ENCODE measurements around the gene MPP7. TPM values are rescaled to one million over a fixed set of nuclear protein-coding genes. Genes with fewer than 3 reads are reported as not detected.

Gene MPP7
- total and polyA plus RNA-seq, 2 donors (not counting 3 experiments of a cell fraction or from before 2014, with no cell fraction given), result 0.17 to 0.73 TPM

- DNase-seq (ENCODE audit: low read depth, low spot score), result no peak
- Histone ChIP-seq H3K4me3 (replicated peaks in 1 of 3; ENCODE audit: insufficient read depth in 1 of 3, low read depth in 1 of 3, low read length in 3 of 3) (no peak overlapping the region), H3K27ac (ENCODE audit: insufficient read depth, low read depth, low read length) (no peak overlapping the region), H2AFZ (ENCODE audit: low read depth, low read length) (no peak overlapping the region), H3K9me3 (replicated peaks; ENCODE audit: control insufficient read depth, insufficient read depth, low read length) (no peaks in the 10 kb centered on the region), H3K4me1 (ENCODE audit: control insufficient read depth, extremely low read depth, insufficient read depth, low read length) (no peaks in the 10 kb centered on the region), H3K9me1 (replicated peaks; ENCODE audit: control insufficient read depth, extremely low read depth, insufficient read depth, low read length) (no peaks in the 10 kb centered on the region), H4K20me1 (replicated peaks; ENCODE audit: control insufficient read depth, extremely low read depth, insufficient read depth, low read length) (no peaks in the 10 kb centered on the region), H3K9ac (replicated peaks; ENCODE audit: extremely low read depth, insufficient read depth, low read length) (no peak overlapping the region), H3K27me3 (ENCODE audit: control insufficient read depth in 2 of 2, insufficient read depth in 2 of 2, low read length in 2 of 2) (peaks cover 10 to 17% of the 10 kb centered on the region in 2 experiments), H3K79me2 (ENCODE audit: control insufficient read depth, insufficient read depth, low read length) (no peaks in the 10 kb centered on the region), H3K4me2 (ENCODE audit: insufficient read depth, low read length) (no peak overlapping the region), H3K36me3 (ENCODE audit: control insufficient read depth in 2 of 2, extremely low read depth in 1 of 2, insufficient read depth in 2 of 2, low read length in 2 of 2) (no peaks in the 10 kb centered on the region)
- TF ChIP-seq EZH2 (IDR thresholded peaks at IDR 0.05; ENCODE audit: borderline replicate concordance, low read depth, low read length, severe bottlenecking) (no peak), CTCF (IDR thresholded peaks at IDR 0.05; ENCODE audit: extremely low read depth in 1 of 2, insufficient read depth in 1 of 2, low read depth in 1 of 2, low read length in 2 of 2) (no peak)
- POLR2A ChIA-PET, result no interaction called here
- BruUV-seq (replicated peaks), result no TSS peak
- intact Hi-C loops (cut with micrococcal nuclease) (no loop called here), dilution Hi-C loops (cut with MboI; ENCODE audit: extremely low pct_ligation_motif_present, low sequenced_read_pairs) (no loop called here)
- no peak for FAIRE-seq
- CTCF ChIA-PET, result interaction anchor here (1.0 to 1.1 kb wide), 3 partner anchors 9 to 82 kb away, joined by 3 read pairs; partner anchors contain the start of gene MPP7
These were observed 11.0 kb downstream of the MPP7 start for GRCh38 chr10:28291881-28292297.

GRCh38 chr10:28285816-28286215, 17.0 kb downstream of the MPP7 start:
- H3K9ac ChIP-seq (replicated peaks; ENCODE audit: extremely low read depth, insufficient read depth, low read length), result no peak overlapping the region
- no peaks in the 10 kb centered on the region for H3K9me3 ChIP-seq (replicated peaks; ENCODE audit: control insufficient read depth, insufficient read depth, low read length)
- no peaks in the 10 kb centered on the region for H3K27me3 ChIP-seq (ENCODE audit: control insufficient read depth in 2 of 2, insufficient read depth in 2 of 2, low read length in 2 of 2)
- no TSS peak for BruUV-seq (replicated peaks)
- H3K79me2 ChIP-seq (ENCODE audit: control insufficient read depth, insufficient read depth, low read length), result no peaks in the 10 kb centered on the region
- no peaks in the 10 kb centered on the region for H4K20me1 ChIP-seq (replicated peaks; ENCODE audit: control insufficient read depth, extremely low read depth, insufficient read depth, low read length)
- CTCF ChIA-PET, result interaction anchor here (2.3 kb wide), 1 partner anchor 16 kb away, joined by 6 read pairs; no protein-coding TSS in a partner anchor
- DNase-seq (ENCODE audit: low read depth, low spot score), result no peak
- dilution Hi-C loops (cut with MboI; ENCODE audit: extremely low pct_ligation_motif_present, low sequenced_read_pairs), result no loop called here
- no peak for FAIRE-seq
- H3K4me2 ChIP-seq (ENCODE audit: insufficient read depth, low read length), result no peak overlapping the region
- no peaks in the 10 kb centered on the region for H3K9me1 ChIP-seq (replicated peaks; ENCODE audit: control insufficient read depth, extremely low read depth, insufficient read depth, low read length)
- TF ChIP-seq POLR2A (IDR thresholded peaks at IDR 0.05; ENCODE audit: low read depth, low read length) (no peak), POLR2AphosphoS5 (IDR thresholded peaks at IDR 0.05; ENCODE audit: insufficient read depth, low read depth, low read length) (no peak), EZH2 (IDR thresholded peaks at IDR 0.05; ENCODE audit: borderline replicate concordance, low read depth, low read length, severe bottlenecking) (no peak), FOS (IDR thresholded peaks at IDR 0.05; ENCODE audit: borderline replicate concordance, insufficient read depth, low read length) (no peak), JUN (IDR thresholded peaks at IDR 0.05; ENCODE audit: borderline replicate concordance, insufficient read depth, insufficient read length, low read depth) (no peak), MYC (IDR thresholded peaks at IDR 0.05; ENCODE audit: low read depth, low read length) (no peak), GATA2 (IDR thresholded peaks at IDR 0.05; ENCODE audit: insufficient read depth, insufficient read length, low read depth, low read length) (no peak), CTCF (IDR thresholded peaks at IDR 0.05; ENCODE audit: extremely low read depth in 1 of 2, insufficient read depth in 1 of 2, low read depth in 1 of 2, low read length in 2 of 2) (no peak), MAX (IDR thresholded peaks at IDR 0.05; ENCODE audit: insufficient read depth, insufficient read length) (no peak)
- no peaks in the 10 kb centered on the region for H3K4me1 ChIP-seq (ENCODE audit: control insufficient read depth, extremely low read depth, insufficient read depth, low read length)
- no peaks in the 10 kb centered on the region for H3K36me3 ChIP-seq (ENCODE audit: control insufficient read depth in 2 of 2, extremely low read depth in 1 of 2, insufficient read depth in 2 of 2, low read length in 2 of 2)
- no peak overlapping the region for H3K27ac ChIP-seq (ENCODE audit: insufficient read depth, low read depth, low read length)
- POLR2A ChIA-PET, result no interaction called here
- H3K4me3 ChIP-seq (replicated peaks in 1 of 3; ENCODE audit: insufficient read depth in 1 of 3, low read depth in 1 of 3, low read length in 3 of 3), result no peak overlapping the region
- intact Hi-C loops (cut with micrococcal nuclease), result no loop called here
- H2AFZ ChIP-seq (ENCODE audit: low read depth, low read length), result no peak overlapping the region

Data from endothelial cell of umbilical vein (primary cell).